Tongue (tissue), 2 donors: ENCODE results near the gene ATAT1. TPM values are rescaled to one million over a fixed set of nuclear protein-coding genes. Genes with fewer than 3 reads are reported as not detected.

Experiments
- DNase-seq: peaks from one replicate; pipeline ENCODE4 v3.0.0-alpha.2; 2015
- total RNA-seq: library from RNA; depleted of rRNA; stranded (reverse); fragments of >200 nt; gene quantifications from one replicate; pipeline ENCODE4 v1.2.3, GENCODE V29; 2014

ATAT1 gene
- total RNA-seq: 6.4 TPM

GRCh38 chr6:30626484-30627366 lies at the start of gene ATAT1:
TSS of gene ATAT1 (plus strand) at chr6:30626874.
- DNase-seq: peak; percentile 96

- no peak for DNase-seq
These were observed 48.6 kb upstream of the ATAT1 start for GRCh38 chr6:30578051-30578450.

GRCh38 chr6:30583921-30584320 lies 42.8 kb upstream of the ATAT1 start:
- DNase-seq: no peak

- no peak for DNase-seq
These were observed 36.8 kb upstream of the ATAT1 start for GRCh38 chr6:30589754-30590358.

GRCh38 chr6:30590509-30590908 lies 36.2 kb upstream of the ATAT1 start:
- DNase-seq: no peak

GRCh38 chr6:30591008-30591407 lies 35.7 kb upstream of the ATAT1 start:
- peak; percentile 61 for DNase-seq

- no peak for DNase-seq
These were observed 34.4 kb upstream of the ATAT1 start for GRCh38 chr6:30592287-30592686.

- peak; percentile 83 for DNase-seq
These were observed 29.1 kb upstream of the ATAT1 start for GRCh38 chr6:30597315-30598144.

- no peak for DNase-seq
These were observed 27.6 kb upstream of the ATAT1 start for GRCh38 chr6:30598912-30599624.

- DNase-seq: no peak
These were observed 26.9 kb upstream of the ATAT1 start for GRCh38 chr6:30599625-30600324.

- no peak for DNase-seq
These were observed 26.2 kb upstream of the ATAT1 start for GRCh38 chr6:30600451-30600961.

GRCh38 chr6:30601436-30601814 lies 25.2 kb upstream of the ATAT1 start:
- DNase-seq: no peak

GRCh38 chr6:30601815-30602641 lies 24.6 kb upstream of the ATAT1 start:
- DNase-seq: no peak

GRCh38 chr6:30603961-30604360 lies 22.7 kb upstream of the ATAT1 start:
- no peak for DNase-seq

GRCh38 chr6:30610065-30610464 lies 16.6 kb upstream of the ATAT1 start:
- DNase-seq: no peak

- no peak for DNase-seq
These were observed 15.4 kb upstream of the ATAT1 start for GRCh38 chr6:30611150-30611855.

GRCh38 chr6:30611856-30612194 lies 14.8 kb upstream of the ATAT1 start:
- no peak for DNase-seq

GRCh38 chr6:30612213-30612612 lies 14.5 kb upstream of the ATAT1 start:
- no peak for DNase-seq

GRCh38 chr6:30612687-30613248 lies 13.9 kb upstream of the ATAT1 start:
- no peak for DNase-seq
